NCI-H2227 treated with DMSO at 0.1 percent for 48 hours (cell line): Measurements from ENCODE around the gene TEKT4.
"Not testable (repeated sequence)": the region's sequence is repeated elsewhere in the genome, so short reads cannot be mapped to it uniquely, and the experiment has no call there.

Experiments
- DNase-seq: peaks from one replicate; lab custom pipeline; 2025; lab: John Stamatoyannopoulos, UW

Gene TEKT4

GRCh38 chr2:94875820-94876522 lies 4.7 kb downstream of the TEKT4 start:
- DNase-seq = no peak

- DNase-seq = no peak
These were observed 5.3 kb downstream of the TEKT4 start for GRCh38 chr2:94876523-94876863.

- no peak for DNase-seq
These were observed 5.9 kb downstream of the TEKT4 start for GRCh38 chr2:94877129-94877528.

DNA sequence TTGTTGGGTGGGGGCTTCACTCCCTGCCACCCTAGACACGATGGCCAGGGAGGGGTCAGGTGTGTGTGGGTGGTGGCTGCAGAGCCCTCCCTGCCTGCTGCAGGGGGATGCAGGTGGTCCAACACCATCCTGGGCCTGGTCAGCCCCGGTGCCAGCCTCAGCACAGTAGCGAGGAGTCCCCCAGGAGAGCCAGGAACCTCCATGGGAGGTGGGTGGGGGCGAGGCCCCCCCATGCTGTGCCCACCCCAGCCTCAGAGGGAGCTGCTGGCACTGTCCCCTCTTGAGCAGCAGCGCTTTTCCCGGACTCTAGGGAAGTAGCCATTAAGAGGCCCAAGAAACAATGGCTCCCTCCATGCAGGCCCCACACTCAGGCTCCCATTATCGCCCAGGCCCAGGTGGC lies 7.3 kb downstream of the TEKT4 start:
- DNase-seq = not testable (repeated sequence)

- DNase-seq = no peak
These were observed 8.2 kb downstream of the TEKT4 start for GRCh38 chr2:94879314-94879981.

- DNase-seq = no peak
These were observed 8.8 kb downstream of the TEKT4 start for GRCh38 chr2:94879982-94880377.

DNA sequence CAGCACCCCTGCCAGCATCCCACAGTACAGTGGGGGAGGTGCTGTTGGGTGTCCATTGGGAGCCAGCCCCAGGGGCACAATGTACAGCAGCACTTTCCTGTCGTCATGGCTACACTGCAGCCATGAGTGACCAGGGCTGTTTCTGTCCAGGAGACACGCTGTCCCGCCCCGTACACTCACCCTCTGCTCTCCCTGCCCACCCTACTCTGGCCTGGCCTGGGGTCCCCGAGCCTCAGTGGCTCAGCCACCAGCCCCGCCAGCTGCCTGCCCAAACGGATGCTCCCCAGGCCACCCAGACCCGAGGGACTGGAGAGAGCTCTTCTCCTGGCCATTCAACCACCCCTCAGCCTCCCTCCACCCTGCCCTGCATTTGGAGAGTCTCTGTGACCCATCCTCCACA lies 9.3 kb downstream of the TEKT4 start:
- DNase-seq = no peak

DNA sequence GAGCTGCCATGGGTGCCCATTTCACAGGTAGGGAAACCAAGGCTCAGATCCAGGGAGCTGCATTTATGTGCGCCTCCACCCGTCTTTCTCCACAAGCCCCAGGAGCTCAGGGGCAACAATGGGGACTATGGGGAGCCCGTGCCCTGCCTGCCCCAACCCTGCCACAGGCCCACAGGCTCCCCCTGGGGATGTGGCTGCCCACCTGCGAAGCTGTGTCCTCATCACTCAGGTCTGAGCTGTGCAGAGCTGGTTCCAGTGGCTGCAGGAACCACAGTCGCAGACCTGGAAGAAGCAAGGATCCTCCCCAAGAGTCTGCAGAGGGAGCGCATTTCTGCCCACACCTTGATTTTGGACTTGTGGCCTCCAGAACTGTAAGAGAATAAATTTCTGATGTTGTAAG lies 9.8 kb downstream of the TEKT4 start:
- DNase-seq = no peak

GRCh38 chr2:94890234-94890633 lies 19.0 kb downstream of the TEKT4 start:
- DNase-seq = no peak

DNA sequence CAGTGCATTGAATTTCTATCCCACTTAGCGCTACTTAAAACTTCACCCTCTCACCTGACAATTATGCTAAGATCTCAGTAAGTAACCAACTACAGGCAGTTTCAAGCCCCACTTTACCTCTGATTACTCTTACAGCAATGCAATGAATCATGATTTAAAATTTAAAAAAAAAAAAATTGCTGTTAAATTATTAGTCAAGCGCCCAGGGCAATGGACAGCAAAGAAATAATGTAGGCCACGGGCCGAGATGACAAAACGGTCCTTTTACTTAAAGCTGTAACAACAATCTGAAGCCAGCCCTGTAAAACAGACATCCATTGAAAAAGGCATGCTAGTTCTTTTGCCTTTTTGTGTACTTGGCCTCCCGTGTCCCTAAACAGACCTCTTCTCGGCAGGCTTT lies 24.0 kb downstream of the TEKT4 start:
- DNase-seq = not testable (repeated sequence)

- DNase-seq = not testable (repeated sequence)
These were observed 35.7 kb downstream of the TEKT4 start for GRCh38 chr2:94906976-94907375.

DNA sequence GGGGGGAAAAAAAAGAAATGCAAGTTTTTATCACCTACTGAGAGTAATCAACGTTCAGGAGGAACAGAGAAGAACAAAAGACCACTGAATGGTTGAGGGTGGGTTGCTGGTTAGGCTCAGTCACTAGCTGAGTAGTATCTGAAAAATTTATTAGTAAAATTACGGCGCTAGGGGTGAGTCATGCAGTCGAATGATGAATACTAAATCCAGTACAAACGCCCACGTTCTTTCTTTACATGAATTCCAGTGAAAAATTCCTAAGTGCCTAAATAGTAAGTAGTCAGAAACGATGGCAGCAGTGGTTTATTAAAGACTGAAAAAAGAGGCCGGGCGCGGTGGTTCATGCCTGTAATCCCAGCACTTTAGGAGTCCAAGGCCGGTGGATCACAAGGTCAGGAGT lies 52.0 kb downstream of the TEKT4 start:
- no peak for DNase-seq

DNA sequence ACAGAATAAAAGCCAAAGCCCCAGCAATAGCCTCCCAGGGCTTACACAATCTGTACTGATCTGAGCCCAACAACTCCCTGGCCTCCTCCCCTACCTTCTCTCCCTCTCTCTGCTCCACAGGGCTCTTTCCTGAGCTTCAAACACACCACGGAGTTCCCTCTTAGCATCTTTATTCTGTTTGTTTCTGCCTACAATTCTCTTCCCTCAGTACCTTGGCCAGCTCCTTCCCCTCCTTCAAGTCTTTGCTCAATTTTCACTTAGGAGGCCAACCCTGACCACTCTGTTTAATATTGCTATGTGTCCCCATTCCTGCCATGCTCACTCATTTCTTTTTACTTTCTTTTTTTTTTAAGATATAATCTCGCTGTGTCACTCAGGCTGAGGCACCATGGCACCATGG lies 53.8 kb downstream of the TEKT4 start:
- DNase-seq = not testable (repeated sequence)
